Activated gamma-delta T cell treated with Interleukin-2 at 50 U/mL for 16 hours (primary cell): ENCODE results near the gene GARIN5A.

Experiments
- DNase-seq: peaks from one replicate; pipeline ENCODE4 v3.0.0-alpha.2; 2020

GARIN5A gene

DNA sequence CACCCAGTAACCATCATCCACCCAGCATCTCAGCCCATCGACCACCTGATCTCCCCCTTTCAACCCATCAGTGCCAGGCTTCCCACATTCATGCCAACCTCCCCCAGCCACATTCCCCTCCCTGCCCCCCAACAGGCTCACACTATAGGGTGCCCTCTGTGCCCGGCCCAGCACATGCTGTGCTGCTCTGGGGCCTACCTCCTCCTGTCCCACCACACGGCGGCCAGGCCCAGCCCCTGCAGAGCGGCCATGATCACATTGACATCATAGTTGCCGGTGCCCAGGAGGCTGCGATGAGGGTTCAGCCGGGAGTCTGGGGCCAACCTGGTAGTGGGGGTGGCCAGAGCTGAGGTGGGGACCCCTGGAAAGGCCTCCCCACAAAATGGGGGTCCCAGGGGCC is 30.7 kb upstream of the GARIN5A start:
- no peak for DNase-seq

DNA sequence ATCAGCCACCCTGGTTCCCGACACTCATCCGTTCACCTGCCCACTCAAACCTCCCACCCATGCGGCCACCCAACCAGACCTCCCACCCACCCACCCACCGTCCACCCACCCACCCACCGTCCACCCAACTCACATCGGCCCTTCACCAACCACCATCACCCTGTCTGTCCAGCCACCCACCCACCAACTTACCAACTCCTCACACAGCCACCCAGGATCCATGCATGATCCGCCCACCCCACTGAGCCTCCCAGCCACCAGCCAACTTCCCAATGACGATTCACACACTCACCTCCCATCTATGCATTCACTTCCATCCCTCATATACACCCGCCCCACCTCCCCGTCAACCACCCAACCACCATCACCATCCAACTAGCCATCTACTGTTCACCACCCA is 30.1 kb upstream of the GARIN5A start:
- DNase-seq, result no peak

DNA sequence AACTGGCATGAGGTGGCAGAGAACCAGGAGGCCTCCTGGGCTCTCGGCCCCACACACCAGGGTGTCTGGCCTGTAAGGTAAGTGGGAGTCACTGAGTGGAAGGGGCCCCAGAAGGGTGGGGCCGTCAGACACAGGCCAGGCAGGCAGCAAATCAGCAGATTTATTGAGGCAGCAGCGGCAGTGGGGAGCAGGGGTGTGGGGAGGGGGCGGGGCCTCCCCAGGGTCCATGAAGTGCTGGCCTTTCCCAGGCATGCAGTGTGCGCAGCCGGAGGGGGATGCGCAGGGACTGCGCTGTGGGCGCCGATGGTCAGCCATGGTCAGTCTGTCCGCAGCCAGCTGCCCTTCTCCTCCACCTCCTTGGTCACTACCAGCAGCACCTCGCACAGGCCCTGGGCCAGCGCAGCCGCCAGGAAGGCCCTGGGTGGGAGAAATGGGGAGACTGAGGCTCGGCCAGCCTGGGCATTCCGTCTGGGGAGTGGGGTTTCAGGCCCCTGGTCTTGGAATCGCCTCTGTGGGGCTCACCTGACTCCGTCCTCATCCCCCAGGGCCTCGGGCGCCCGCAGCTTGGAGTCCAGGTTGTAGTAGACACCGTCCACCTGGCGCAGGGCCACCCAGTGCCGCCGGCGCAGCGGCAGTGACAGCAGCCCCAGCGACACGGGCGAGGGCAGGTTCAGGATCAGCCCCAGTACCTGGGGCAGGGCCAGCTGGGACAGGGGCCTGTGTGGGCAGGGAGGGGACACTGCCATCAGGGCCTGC is 29.4 kb upstream of the GARIN5A start:
- DNase-seq, result no peak

DNA sequence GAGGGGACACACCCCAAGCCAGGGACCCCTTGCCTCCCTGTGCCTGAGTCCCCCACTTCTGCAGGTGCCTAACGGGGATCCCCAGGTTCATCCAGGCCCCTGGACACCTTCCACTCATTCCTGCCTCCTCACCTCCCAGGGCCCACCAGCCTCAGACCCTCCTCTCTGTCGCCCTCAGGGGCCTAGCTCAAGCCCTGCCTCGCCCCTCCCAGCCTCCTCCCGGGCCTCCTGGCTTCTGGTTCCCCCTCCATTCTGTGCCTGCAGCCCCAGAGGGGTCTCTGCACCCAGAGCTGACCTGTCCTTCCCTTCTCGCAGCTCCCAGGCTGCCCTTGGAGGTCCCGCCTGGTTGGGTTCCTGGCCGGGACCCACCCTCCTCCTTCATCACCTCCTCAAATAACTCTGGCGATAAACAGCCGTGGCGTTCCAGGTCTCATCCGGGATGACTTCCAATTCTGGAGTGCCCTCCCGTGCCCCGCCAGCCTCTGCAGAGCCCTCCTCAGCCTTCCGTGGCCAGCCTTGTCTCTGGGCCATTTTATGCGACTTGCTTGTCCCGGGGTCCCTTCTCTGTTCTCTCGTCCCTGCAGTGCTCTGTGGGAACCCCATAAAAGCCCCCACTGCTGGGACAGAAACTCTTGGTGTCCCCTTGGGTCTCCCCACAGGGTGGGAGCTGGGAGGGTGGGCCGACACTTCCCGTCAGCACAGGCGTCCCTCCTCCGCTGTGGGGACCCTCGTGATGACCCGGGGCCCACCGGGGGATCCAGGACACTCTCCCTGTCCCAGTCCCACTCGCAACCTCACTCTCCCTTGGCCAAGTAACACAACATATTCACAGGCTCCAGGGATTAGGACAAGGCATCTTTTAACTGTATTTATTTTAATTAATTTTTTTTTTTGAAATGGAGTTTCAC is 25.2 kb upstream of the GARIN5A start:
- DNase-seq, result no peak

DNA sequence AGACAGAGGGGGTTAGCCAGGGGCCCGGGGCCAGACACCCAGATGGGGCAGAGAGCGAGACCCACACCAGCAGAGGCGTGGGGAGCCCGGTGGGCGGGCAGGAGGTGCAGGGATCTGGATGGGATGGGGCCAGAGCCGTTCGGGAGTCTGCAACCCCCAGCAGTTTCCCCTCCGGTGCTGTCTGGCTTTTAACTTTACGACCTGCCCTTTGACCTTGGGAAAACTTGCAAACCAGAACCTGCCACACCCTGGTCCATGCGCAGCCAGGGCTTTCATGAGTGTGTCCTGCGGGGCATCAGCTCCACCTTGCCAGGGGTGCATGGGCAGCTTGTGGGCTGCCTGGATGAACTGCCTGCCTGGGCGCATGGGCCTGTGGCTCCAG is 24.5 kb upstream of the GARIN5A start:
- DNase-seq, result no peak

DNA sequence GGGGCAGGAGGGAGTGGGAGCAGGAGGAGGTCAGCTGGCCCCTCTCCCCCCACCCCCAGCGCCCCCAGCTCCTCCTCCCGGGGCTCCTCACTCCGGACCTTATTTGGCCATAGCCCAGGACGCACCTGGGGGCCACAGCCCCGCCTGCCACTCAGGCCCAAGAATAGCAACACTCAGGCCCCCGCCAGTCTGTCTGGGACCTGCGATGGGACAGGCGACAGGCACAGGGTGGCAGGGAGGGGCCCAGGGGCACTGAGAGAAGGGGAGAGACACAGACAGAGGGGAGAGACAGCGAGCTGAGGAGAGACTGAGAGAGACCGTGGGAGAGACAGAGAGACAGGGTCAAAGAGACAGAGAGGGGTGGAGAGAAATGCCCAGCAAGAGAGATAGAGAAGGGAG is 24.1 kb upstream of the GARIN5A start:
- no peak for DNase-seq

DNA sequence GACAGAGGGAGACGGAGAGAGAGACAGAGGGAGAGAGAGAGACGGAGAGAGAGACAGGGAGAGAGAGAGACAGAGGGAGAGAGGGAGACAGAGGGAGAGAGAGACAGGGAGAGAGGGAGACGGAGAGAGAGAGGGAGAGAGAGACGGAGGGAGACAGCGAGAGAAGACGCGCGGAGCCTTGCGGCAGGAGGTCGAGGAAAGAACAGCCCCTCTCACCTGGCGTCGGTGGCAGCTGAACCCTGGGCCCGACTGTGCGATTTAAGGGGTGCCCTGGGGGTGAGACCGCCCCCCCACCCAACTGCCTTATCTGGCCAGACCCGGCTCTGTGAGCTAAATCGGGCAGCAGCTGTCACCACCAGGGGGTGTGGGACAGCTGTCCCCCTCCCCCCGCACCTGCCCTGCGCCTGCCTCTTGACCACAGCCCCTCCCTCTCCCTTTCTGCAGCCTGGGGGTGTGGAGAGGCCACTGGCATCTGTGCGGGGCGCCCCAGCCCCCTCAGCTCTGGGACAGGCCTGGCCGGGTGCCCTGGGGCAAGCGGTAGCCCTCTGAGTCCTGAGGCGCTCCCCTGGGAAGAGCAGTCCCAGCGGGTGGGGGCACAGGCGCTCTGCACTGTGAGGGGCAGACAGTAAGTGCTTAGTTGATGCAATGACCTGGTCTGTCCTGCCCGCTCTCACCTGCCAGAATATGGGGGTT is 23.6 kb upstream of the GARIN5A start:
- no peak for DNase-seq

DNA sequence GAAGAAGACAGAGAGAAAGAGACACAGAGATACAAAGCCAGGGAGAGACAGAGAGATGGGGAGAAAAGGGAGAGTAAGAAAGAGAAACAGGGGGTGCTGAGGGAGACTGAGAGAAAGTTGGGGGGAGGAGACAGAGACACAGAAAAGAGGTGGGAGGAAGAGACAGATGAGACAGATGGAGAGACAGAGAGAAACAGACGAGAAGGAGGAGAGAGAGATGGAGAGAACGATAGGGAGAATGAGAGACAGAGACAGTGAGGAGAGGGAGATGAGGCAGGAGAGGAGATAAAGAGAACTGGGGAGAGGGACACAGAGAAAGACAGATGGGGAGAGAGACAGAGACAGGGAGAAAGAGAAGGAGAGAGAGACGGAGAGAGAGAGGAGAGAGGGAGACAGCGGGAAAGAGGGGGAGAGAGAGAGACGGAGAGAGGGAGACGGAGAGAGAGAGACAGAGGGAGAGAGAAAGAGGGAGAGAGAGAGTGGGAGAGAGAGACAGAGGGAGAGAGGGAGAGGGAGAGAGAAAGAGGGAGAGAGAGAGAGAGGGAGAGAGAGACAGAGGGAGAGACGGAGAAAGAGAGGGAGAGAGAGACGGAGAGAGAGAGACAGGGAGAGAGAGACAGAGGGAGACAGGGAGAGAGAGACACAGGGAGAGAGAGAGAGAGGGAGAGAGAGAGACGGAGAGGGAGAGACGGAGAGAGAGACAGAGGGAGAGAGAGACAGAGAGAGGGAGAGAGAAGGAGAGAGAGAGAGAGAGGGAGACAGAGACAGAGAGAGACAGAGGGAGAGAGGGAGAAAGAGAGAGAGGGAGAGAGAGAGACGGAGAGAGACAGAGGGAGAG is 21.8 kb upstream of the GARIN5A start:
- DNase-seq, result no peak

DNA sequence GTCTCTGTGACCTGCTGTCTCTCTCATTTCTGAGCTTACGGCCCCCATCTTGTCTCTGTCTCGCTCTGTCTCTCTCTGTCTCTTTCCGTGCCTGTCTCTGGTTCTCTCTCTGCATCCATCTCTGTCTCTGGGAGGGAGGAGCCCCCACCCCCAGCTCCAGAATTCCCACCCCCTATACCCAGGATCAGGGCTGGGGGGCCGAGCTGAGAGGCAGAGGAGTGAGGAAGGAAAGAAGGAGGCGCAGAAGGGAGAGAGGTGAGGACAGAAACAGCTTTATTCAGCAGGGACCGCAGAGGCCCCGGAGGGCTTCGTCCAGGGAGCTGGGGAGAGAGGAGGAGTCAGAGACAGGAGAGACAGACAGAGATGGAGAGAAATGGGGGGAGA is 20.4 kb upstream of the GARIN5A start:
- no peak for DNase-seq

DNA sequence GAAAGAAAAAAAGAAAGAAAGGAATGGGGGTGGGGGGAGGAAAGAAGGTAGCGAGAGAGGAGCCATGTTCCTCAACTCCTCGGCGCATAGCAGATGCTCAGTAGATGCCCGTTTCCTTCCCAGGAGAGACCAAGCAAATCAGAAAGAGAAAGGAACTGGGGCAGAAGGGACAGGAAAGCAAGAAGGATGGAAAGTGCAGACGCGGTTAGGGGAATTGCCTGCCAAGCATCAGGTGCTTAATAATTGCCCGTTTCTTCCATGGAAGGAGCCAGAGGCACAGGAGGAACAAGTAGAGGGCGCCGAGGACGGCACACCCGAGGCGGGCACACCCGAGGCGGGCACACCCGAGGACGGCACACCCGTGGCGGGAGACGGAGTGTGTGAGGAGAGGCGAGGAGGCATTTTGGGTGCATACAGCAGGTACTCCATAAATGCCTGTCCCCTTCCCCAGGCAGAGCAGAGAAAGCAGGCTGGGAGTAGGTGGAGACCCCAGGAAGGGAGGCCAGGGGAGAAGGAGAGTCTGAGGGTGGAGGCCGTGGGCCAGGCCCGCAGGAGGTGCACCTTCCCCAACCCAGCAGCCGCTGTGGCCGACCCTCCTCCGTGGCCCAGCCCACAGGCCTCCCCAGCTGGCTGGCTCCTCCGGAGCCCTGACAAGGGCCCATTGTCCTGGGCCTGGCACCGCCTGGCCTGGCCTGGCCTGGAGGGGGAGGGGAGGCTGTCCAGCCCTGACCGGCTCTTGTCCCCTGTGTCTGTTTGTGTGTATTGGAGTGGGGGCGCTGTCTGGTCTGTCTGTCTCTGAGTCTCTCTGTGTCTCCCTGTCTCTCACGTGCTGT is 19.8 kb upstream of the GARIN5A start:
- DNase-seq, result no peak

DNA sequence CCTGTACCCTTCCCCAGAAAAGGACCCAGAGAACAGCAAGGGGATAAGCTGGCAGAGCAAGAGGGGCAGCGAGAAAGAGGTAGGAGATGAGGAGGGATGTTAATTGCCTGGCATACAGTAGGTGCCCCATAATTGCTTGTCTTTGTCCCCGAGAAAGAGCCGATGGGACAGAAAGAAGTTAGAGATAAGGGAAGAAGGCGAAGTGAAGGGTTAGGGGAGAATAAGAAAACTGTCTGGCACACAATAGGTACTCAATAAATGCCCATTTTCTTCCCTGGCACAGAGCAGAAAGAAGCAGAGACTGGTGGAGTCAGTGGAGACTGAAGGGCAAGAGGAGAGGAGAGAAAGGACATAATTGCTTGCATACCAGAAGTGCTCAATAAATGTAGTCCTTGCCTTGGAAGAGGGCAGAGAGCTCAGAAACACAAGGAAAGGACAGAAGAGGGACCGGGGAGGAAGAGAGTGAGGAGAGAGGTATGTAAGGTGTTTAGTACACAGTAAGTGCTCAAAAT is 18.4 kb upstream of the GARIN5A start:
- no peak for DNase-seq

DNA sequence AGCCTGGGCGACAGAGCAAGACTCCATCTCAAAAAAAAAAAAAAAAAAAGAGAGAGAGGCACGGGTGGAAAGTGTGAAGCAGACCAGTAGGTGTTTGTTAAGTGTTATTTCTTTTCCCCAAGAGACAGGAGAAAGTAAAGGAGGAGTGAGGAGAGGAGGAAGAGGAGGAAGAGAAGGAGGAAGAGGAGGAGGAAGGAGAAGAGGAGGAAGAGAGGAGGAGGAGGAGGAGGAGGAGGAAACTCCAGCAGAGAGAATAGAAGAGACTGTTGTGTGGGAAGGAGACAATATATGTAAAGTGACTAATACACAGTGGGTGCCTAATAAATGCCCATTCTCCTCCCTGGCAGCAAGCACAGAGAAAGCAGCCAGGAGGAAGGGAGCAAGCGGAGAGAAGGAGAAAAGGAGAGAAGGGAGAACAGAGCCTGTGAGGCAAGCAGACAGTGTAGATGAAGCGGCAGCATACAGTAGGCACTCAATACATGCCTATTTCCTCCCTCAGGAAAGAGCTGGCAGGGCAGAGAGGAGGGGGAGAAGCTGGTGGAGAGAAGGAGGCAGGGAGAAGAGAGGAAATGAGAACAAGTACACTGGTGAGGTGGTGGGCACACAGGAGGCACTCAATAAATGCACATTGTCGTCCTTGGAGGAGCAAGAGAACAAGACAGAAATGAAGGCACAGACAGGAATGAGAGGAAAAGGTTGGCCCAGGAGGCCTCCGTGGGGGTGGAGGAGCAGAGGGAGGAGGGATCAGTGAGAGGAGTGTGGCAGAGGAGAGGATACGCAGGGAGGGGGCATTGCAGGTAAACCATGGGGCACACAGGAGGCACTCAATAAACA is 17.8 kb upstream of the GARIN5A start:
- DNase-seq, result no peak

DNA sequence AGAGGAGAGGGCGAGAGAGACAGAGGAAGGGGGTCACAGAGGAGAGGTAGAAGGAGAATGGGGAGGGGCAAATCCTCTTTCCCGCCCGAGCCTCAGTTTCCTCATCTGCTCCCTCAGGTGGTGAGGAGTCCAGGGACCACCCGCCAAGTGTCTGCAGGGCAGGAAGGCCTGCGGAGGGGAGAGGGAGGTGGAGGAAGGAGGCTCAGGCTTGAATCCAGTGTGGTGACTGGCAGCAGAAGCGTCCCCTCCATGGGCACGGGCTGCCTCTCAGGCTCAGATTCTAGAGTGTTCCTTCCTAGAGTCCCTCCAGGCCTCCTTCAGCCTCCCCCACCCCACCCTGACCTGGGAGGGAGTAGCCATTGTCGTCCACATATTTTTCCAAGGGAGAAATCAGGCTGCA is 16.5 kb upstream of the GARIN5A start:
- DNase-seq, result no peak

DNA sequence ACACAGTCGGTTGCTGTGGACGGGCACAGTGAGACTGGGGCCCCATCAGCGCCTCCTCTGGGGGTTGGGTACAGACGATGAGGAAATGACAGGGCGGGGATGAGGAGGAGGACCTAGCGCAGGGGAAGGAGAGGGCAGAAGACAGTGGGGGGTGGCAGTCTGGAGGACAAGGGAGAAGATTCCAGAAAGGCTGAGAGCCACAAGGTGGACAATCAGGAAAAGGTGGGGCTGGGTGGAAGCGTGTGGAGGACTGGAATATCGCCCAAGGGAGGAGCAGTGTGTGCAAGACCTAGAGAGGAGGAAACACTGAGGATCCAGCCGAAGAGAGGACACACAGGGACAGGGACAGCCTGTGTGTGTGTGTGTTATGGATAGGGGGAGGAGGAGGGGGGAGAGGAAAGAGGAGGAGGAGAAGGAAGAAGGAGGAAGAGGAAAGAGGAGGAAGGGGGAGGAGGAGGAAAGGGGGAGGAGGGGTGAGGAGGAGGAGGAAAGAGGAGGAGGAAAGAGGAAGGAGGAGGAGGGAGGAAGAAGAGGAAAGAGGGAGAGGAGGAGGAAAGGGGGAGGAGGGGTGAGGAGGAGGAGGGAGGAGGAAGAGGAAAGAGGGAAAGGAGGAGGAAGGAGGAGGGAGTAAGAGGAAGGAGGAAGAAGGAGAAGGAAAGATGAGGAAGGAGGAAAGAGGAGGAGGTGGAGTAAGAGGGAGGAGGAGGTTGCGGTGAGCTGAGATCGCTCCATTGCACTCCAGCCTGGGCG is 15.8 kb upstream of the GARIN5A start:
- no peak for DNase-seq

DNA sequence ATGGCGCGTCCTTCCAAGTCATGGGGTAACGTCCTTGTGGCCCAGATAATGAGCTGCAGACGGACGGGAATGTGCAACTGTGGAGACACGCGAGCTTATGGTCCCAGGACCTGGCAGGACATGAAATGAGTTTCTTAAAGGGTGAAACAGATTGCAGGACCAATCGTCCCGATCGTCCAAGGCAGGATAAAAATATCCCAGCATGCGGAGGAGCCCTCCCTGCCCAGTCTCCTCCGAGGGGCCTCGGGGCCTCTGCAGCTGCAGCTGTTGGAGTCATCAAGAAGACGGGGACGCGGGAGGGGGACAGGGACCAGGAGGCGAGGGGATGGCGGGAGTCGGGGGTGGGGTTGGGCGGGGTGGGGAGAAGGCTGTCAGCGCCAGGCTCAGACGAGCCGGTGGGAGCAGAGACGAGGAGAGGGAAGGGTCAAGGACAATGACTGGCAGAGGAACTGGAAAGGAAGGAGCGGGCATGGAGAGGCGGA is 14.4 kb upstream of the GARIN5A start:
- DNase-seq, result no peak

DNA sequence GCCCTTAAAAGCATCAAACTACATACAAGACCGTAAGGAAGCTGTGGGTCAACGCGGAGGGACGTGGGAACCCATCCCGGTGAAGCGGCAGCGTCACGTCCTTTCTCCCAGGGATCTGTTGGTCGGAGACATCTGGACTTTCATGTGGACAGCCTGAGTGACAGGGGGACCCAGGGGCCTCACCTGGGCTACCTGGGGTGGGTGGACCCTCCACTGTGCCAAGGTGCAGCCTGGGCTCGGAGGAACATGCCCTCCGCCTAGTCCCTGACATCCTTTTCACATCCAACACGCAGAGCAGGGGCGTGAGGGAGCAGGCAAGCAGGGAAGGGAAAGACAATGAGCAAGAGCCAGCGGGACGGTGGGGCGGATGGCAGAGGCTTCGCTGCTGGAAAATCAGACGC is 13.8 kb upstream of the GARIN5A start:
- no peak for DNase-seq

DNA sequence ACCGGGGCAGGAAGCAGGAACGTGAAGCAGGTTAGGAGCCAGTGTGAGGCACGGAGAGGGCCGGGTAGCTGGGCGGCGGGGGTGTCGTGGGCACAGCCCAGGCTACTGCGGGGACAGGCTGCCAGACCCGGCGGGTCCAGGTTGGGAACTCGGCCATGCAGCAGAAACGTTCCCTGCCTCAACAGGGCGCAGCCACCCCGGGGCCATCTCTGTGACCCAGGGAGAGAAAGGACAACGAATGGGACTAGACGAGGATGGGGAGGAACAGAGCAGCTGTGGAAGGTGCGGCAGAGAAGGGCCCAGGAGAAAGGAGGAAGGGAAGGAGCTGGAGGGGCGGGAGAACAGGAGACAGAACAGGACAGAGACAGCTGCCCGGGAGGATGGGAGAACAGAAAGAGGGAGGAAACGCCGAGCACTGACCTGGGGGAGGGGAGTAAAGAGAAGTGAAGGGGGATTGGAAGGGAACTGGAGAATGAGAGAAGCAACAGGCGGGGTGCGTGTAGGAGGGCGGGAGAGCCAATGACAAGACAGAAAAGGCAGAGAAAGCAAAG is 12.9 kb upstream of the GARIN5A start:
- no peak for DNase-seq

DNA sequence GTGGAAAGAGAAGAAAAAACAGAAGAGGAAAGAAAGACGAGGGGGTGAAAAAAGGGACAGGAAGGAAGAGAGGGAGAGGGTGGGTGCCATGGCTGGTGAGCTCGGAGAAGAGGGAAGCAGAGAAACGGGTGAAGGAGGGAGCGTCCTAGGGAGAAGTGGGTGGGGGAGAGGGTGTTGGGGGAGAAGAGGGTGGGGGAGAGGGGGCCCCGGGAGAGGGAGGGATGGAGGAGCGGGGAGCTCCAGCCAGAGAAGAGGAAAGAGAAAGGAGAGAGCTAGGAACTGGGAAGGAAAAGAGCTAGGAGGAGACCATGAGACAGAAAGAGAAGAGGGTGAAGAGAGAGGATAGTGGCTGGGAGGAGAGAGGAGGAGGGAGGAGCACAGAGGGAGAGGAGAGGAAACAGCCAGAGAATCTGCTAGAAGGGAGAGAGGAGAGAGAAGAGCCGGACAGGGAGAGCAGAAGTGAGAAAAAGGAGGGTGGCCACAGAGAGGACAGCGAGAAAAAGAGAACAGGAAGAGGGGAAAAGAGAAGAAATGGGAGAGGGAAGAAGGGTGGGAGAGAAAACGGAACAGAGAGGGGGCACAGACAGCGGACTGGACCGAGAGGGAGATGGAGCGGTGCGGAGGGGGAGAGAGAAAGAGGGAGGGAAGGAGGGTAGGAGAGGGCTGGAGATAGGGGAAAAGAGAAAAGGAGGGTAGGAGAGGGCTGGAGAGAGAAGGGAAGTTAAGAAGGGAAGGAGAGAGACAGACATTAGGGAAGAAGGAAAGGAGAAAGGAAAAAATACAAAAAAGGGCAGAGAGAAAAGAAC is 11.9 kb upstream of the GARIN5A start:
- DNase-seq, result no peak
